Liver (tissue), 9 donors: Measurements from ENCODE around the gene RPS6KB2. TPM values are rescaled to one million over a fixed set of nuclear protein-coding genes. Genes with fewer than 3 reads are reported as not detected.

Source experiments
- DNase-seq: peaks from one replicate; pipeline ENCODE4 v3.0.0-alpha.2; 2017; ENCODE audit warnings: low spot score
- H3K27ac ChIP-seq, 2 donors: one replicate each; pipeline ENCODE4 v1.7.0; 2013; ENCODE audit warnings: inconsistent platforms in 2 of 2, low read length in 2 of 2, control low read depth in 1 of 2, low read depth in 1 of 2, mild to moderate bottlenecking in 1 of 2
- H3K27me3 ChIP-seq, 4 donors: one replicate each; pipeline versions ENCODE4 v1.6.1 to v1.7.0; 2013; ENCODE audit warnings: low read length in 3 of 4, inconsistent platforms in 1 of 4, mild to moderate bottlenecking in 1 of 4, moderate library complexity in 1 of 4; ENCODE audit not compliant: control insufficient read depth in 4 of 4, insufficient read depth in 4 of 4
- H3K36me3 ChIP-seq, 4 donors: one replicate each; pipeline versions ENCODE4 v1.6.1 to v1.7.0; 2013; ENCODE audit warnings: low read length in 3 of 4, mild to moderate bottlenecking in 3 of 4, low read depth in 1 of 4, moderate library complexity in 1 of 4; ENCODE audit not compliant: control insufficient read depth in 4 of 4, insufficient read depth in 3 of 4
- H3K4me1 ChIP-seq, 4 donors: one replicate each; pipeline versions ENCODE4 v1.6.1 to v1.7.0; 2013; ENCODE audit warnings: low read length in 3 of 4, mild to moderate bottlenecking in 3 of 4, moderate library complexity in 1 of 4; ENCODE audit not compliant: control insufficient read depth in 4 of 4, insufficient read depth in 4 of 4
- H3K4me3 ChIP-seq, 3 donors: one replicate each; pipeline versions ENCODE4 v1.6.1 to v1.7.0; 2013; ENCODE audit warnings: low read length in 3 of 3, control low read depth in 1 of 3, low read depth in 1 of 3, mild to moderate bottlenecking in 1 of 3
- H3K9ac ChIP-seq, 2 donors: one replicate each; pipeline ENCODE4 v1.7.0; 2013; ENCODE audit warnings: low read length in 2 of 2, mild to moderate bottlenecking in 2 of 2, moderate library complexity in 2 of 2, control low read depth in 1 of 2, low read depth in 1 of 2
- H3K9me3 ChIP-seq, 4 donors: one replicate each; pipeline versions ENCODE4 v1.6.1 to v1.7.0; 2013; ENCODE audit warnings: low read length in 3 of 4; ENCODE audit not compliant: control insufficient read depth in 4 of 4
- ATF3 ChIP-seq: IDR thresholded peaks from 2 replicates; pipeline ENCODE4 v1.6.1; 2016; ENCODE audit warnings: antibody characterized with exemption
- EGR1 ChIP-seq, 2 donors: IDR thresholded peaks; 2 replicates each; pipeline ENCODE4 v1.6.1; 2016 to 2018; ENCODE audit warnings: antibody characterized with exemption in 2 of 2, low read depth in 2 of 2
- FOXA2 ChIP-seq: IDR thresholded peaks from 2 replicates; pipeline ENCODE4 v1.6.1; 2016; ENCODE audit warnings: antibody characterized with exemption
- HNF4A ChIP-seq, 2 donors: conservative IDR thresholded peaks; 2 replicates each; pipeline ENCODE4 v1.6.1; 2016; ENCODE audit warnings: antibody characterized with exemption in 2 of 2, mild to moderate bottlenecking in 2 of 2
- JUND ChIP-seq, 2 donors: IDR thresholded peaks; 2 replicates each; pipeline ENCODE4 v1.6.1; 2016; ENCODE audit warnings: antibody characterized with exemption in 2 of 2
- MAX ChIP-seq: IDR thresholded peaks from 2 replicates; pipeline ENCODE4 v1.6.1; 2016; ENCODE audit warnings: antibody characterized with exemption
- NR2F2 ChIP-seq: IDR thresholded peaks from 2 replicates; pipeline ENCODE4 v1.6.1; 2016; ENCODE audit warnings: antibody characterized with exemption
- RAD21 ChIP-seq, 2 donors: IDR thresholded peaks; 2 replicates each; pipeline ENCODE4 v1.6.1; 2016; ENCODE audit warnings: antibody characterized with exemption in 2 of 2, mild to moderate bottlenecking in 2 of 2
- SP1 ChIP-seq: IDR thresholded peaks from 2 replicates; pipeline ENCODE4 v1.6.1; 2018; ENCODE audit warnings: antibody characterized with exemption, mild to moderate bottlenecking
- TAF1 ChIP-seq: conservative IDR thresholded peaks from 2 replicates; pipeline ENCODE4 v1.6.1; 2016; ENCODE audit warnings: antibody characterized with exemption, mild to moderate bottlenecking
- YY1 ChIP-seq: IDR thresholded peaks from 2 replicates; pipeline ENCODE4 v1.6.1; 2016; ENCODE audit warnings: antibody characterized with exemption, mild to moderate bottlenecking
- ZBTB33 ChIP-seq: IDR thresholded peaks from 2 replicates; pipeline ENCODE4 v1.6.1; 2016; ENCODE audit warnings: antibody characterized with exemption
- WGBS: extraction: QIAGEN DNeasy Blood & Tissue Kit; methylation state at CpG from one replicate; pipeline ENCODE4 v1.1.7; 2013; 5-methylcytosine and 5-hydroxymethylcytosine counted together
- polyA plus RNA-seq, 2 donors: library from polyadenylated mRNA; stranded (reverse) in 1 of 2; unstranded in 1 of 2; fragments of 200-250 nt in 1 of 2; fragments of >200 nt in 1 of 2; fragmentation: Nextera tagmentation in 1 of 2; extraction: Ambion mirVana in 1 of 2; gene quantifications; one replicate each; pipeline versions ENCODE4 v1.2.1 to v1.2.3, GENCODE V29; 2013 to 2015
- total RNA-seq, 2 donors: library from RNA; depleted of rRNA; stranded (reverse); fragments of >200 nt; gene quantifications; one replicate each; pipeline ENCODE4 v1.2.3, GENCODE V29; 2014
- TF ChIP-seq, protein P1 (sequence below): fragments of 150-350 bp; IDR thresholded peaks from 2 replicates; pipeline ENCODE4 v1.5.1; 2017; ENCODE audit warnings: improper control_type of control experiment, low read depth, low read length; ENCODE audit not compliant: missing input control
- donor health status: healthy.
- donor health status: healthy.
- donor health status: healthy.
- donor health status: healthy.
- donor health status: healthy.

Gene RPS6KB2
- total and polyA plus RNA-seq, 4 donors, result 31.5 to 49.6 (median 37.7) TPM

DNA sequence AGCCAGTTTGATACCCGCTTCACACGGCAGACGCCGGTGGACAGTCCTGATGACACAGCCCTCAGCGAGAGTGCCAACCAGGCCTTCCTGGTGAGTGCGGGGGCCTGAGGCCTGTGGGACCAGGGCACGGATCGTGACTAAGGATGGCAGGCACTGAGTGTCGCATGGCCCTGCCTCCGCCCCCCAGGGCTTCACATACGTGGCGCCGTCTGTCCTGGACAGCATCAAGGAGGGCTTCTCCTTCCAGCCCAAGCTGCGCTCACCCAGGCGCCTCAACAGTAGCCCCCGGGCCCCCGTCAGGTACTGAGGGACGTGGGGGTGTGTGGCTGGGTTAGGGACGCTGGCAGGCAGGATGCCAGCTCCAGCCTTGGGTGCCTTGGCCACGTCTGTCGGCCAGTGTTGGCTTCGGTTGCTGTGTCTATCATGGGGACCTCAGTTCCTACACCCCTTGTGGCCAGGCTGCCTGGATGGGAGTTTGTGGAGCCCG is 6.1 kb downstream of the RPS6KB2 start (continued):
- no peak for TF ChIP-seq JUND (IDR thresholded peaks at IDR 0.05)
- TF ChIP-seq, protein P1, sequence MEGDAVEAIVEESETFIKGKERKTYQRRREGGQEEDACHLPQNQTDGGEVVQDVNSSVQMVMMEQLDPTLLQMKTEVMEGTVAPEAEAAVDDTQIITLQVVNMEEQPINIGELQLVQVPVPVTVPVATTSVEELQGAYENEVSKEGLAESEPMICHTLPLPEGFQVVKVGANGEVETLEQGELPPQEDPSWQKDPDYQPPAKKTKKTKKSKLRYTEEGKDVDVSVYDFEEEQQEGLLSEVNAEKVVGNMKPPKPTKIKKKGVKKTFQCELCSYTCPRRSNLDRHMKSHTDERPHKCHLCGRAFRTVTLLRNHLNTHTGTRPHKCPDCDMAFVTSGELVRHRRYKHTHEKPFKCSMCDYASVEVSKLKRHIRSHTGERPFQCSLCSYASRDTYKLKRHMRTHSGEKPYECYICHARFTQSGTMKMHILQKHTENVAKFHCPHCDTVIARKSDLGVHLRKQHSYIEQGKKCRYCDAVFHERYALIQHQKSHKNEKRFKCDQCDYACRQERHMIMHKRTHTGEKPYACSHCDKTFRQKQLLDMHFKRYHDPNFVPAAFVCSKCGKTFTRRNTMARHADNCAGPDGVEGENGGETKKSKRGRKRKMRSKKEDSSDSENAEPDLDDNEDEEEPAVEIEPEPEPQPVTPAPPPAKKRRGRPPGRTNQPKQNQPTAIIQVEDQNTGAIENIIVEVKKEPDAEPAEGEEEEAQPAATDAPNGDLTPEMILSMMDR, result no peak
- no peak for TF ChIP-seq NR2F2
- TF ChIP-seq SP1, result no peak
- TF ChIP-seq FOXA2, result no peak
- no peak for TF ChIP-seq HNF4A (conservative IDR thresholded peaks at IDR 0.05)
- TF ChIP-seq EGR1 (IDR thresholded peaks at IDR 0.05; ENCODE audit: low read depth in 2 of 2), result no peak
- no peak for TF ChIP-seq YY1
- TF ChIP-seq MAX, result no peak
- TF ChIP-seq RAD21 (IDR thresholded peaks at IDR 0.05), result no peak

- Histone ChIP-seq H3K36me3 (peaks cover 3 to 47% (median 8%) of the 10 kb centered on the region in 4 donors), H3K27ac (no peak overlapping the region), H3K4me3 (no peak overlapping the region), H3K9me3 (no peaks in the 10 kb centered on the region), H3K4me1 (peaks cover 0 to 5% (median 2%) of the 10 kb centered on the region in 4 donors), H3K9ac (no peak overlapping the region), H3K27me3 (no peaks in the 10 kb centered on the region)
- no peak for TF ChIP-seq YY1
- TF ChIP-seq, protein P1, result no peak
- no peak for TF ChIP-seq TAF1
- TF ChIP-seq FOXA2, result no peak
- TF ChIP-seq NR2F2, result no peak
- no peak for TF ChIP-seq ZBTB33
- TF ChIP-seq ATF3, result no peak
- TF ChIP-seq MAX, result no peak
- 85% methylated on average over 26 of the region's 26 CpGs for WGBS
- no peak for DNase-seq
Measured at GRCh38 chr11:67435031-67435726, 6.9 kb downstream of the RPS6KB2 start.
